Brain microvascular endothelial cell (primary cell): ENCODE results near the gene CLDND1.

Experiments used
- DNase-seq: peaks from one replicate; pipeline ENCODE4 v3.0.0-alpha.2; 2020
- H3K27ac ChIP-seq: fragments of 250-450 bp; sonication (Bioruptor Pico); 2 replicates; pipeline ENCODE4 v1.5.1; 2020; ENCODE audit warnings: mild to moderate bottlenecking, moderate library complexity
- H3K27me3 ChIP-seq: fragments of 250-450 bp; sonication (Bioruptor Pico); replicated peaks from 2 replicates; pipeline ENCODE4 v1.5.1; 2020; ENCODE audit warnings: mild to moderate bottlenecking
- H3K36me3 ChIP-seq: fragments of 250-450 bp; sonication (Bioruptor Pico); replicated peaks from 2 replicates; pipeline ENCODE4 v1.5.1; 2020; ENCODE audit warnings: mild to moderate bottlenecking
- H3K4me3 ChIP-seq: 2 replicates; pipeline ENCODE4 v1.5.1; 2011; ENCODE audit warnings: low read depth, mild to moderate bottlenecking, control low read depth, low read length, moderate library complexity
- in situ Hi-C: cut with HindIII; loops from 2 replicates; pipeline ENCODE4 v1.10.0; 2017; ENCODE audit warnings: low sequenced_read_pairs, low pct_ligation_motif_present
- TF ChIP-seq, protein P1 (sequence below): IDR thresholded peaks from 2 replicates; pipeline ENCODE4 v1.5.1; 2011; ENCODE audit warnings: low read depth, mild to moderate bottlenecking, moderate library complexity, low read length, control low read depth, inconsistent platforms; ENCODE audit errors: missing control alignments

Gene CLDND1

DNA sequence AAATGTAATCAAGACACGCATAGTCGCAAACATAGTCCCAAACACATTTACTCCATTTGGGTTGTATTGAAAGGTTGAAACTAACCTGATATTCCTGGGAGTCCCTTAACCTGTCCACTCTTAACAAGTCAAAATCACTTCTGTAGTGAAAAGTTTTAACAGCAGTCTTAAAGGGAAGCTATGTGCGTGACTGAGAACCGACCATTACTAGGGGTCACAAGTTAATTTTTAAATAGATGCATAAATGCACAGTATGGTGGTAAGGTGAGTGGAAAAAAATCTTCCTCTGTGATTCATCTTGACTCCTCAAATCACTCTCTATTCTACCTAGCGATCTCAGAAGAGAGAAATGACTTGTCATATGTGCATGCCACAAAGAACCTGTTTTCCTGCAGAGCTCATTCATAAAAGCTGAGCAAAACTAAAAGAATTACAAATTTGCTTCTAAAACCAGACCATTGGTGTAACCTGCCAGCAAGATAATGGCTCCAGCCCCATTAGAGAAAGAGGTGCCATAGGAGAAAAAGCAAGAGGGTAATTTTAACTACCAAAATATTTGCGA lies 13.8 kb upstream of the CLDND1 start:
- DNase-seq, result no peak
- H3K27ac ChIP-seq, result no peak overlapping the region
- TF ChIP-seq, protein P1, sequence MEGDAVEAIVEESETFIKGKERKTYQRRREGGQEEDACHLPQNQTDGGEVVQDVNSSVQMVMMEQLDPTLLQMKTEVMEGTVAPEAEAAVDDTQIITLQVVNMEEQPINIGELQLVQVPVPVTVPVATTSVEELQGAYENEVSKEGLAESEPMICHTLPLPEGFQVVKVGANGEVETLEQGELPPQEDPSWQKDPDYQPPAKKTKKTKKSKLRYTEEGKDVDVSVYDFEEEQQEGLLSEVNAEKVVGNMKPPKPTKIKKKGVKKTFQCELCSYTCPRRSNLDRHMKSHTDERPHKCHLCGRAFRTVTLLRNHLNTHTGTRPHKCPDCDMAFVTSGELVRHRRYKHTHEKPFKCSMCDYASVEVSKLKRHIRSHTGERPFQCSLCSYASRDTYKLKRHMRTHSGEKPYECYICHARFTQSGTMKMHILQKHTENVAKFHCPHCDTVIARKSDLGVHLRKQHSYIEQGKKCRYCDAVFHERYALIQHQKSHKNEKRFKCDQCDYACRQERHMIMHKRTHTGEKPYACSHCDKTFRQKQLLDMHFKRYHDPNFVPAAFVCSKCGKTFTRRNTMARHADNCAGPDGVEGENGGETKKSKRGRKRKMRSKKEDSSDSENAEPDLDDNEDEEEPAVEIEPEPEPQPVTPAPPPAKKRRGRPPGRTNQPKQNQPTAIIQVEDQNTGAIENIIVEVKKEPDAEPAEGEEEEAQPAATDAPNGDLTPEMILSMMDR, result no peak
- H3K4me3 ChIP-seq, result no peak overlapping the region
- in situ Hi-C loops, result no loop called here
- H3K36me3 ChIP-seq, result no peaks in the 10 kb centered on the region
- H3K27me3 ChIP-seq, result no peaks in the 10 kb centered on the region

DNA sequence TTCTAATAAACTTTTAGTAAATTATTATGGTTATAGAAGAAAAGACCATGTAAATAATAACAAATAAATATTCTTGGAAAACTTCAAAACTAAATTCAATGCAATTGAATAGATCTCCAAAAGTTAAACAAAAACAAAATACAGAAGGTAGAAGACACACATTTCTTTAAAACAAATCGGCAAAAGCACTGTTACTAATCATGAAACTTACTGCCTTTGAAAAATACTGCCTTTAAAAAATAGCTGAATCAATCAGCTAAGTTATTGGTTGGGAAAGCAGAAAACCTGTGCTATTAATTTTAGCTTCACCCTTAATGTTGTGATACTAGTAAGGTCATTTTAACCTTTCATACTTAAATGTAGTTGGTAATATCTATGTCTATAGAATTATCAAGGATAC lies 12.0 kb upstream of the CLDND1 start:
- H3K27ac ChIP-seq, result no peak overlapping the region
- TF ChIP-seq, protein P1, result no peak
- DNase-seq, result no peak
- in situ Hi-C loops, result no loop called here
- H3K4me3 ChIP-seq, result no peak overlapping the region
- no peaks in the 10 kb centered on the region for H3K36me3 ChIP-seq
- no peaks in the 10 kb centered on the region for H3K27me3 ChIP-seq

DNA sequence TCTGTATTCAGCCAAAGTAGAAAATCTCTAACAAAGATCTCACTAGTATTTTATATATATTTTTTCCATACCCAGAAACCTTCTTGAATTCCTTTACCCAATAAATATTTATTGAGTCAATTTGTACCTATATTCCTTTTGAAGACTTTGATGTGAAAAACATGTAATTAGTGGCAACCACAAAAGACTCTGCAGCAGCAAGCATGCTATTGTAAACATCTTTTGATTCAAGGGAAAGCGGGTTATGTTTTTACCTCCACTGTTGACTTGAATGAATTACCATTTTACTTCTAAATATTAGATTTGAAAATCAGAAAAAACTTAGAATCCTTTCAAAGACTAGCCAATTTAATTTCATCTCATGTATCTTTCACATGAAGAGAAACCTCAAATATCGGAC lies 11.5 kb upstream of the CLDND1 start:
- H3K27ac ChIP-seq, result no peak overlapping the region
- H3K27me3 ChIP-seq, result no peaks in the 10 kb centered on the region
- H3K4me3 ChIP-seq, result no peak overlapping the region
- no peaks in the 10 kb centered on the region for H3K36me3 ChIP-seq
- TF ChIP-seq, protein P1, result no peak
- DNase-seq, result no peak
- in situ Hi-C loops, result no loop called here

DNA sequence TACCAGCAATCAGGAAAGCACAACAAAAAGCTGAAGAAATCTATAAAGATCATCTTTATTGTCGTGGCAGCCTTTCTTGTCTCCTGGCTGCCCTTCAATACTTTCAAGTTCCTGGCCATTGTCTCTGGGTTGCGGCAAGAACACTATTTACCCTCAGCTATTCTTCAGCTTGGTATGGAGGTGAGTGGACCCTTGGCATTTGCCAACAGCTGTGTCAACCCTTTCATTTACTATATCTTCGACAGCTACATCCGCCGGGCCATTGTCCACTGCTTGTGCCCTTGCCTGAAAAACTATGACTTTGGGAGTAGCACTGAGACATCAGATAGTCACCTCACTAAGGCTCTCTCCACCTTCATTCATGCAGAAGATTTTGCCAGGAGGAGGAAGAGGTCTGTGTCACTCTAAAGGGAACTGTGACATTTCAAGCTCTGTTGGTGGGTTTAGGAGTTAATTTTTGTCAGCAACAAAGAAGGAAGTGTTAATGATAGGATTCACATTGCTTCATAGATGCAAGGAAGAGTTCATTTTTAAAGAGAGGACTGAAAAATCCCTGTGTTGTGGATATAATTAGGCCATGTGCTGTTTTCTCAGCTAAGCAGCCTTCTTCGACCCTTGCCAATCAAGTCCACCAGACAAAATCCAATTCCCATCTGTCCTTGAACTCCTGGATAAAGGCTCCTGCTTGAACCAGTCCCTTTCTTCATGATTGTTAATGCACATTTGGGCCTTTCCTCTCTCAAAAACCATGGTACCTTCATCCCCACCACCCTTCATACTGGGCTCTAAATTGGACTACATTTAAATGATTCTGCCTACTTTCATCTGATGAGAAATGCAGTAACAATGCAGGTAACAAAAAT lies 10.2 kb upstream of the CLDND1 start:
- no peaks in the 10 kb centered on the region for H3K27me3 ChIP-seq
- H3K4me3 ChIP-seq, result no peak overlapping the region
- H3K27ac ChIP-seq, result no peak overlapping the region
- in situ Hi-C loops, result no loop called here
- TF ChIP-seq, protein P1, result no peak
- H3K36me3 ChIP-seq, result no peaks in the 10 kb centered on the region
- no peak for DNase-seq

DNA sequence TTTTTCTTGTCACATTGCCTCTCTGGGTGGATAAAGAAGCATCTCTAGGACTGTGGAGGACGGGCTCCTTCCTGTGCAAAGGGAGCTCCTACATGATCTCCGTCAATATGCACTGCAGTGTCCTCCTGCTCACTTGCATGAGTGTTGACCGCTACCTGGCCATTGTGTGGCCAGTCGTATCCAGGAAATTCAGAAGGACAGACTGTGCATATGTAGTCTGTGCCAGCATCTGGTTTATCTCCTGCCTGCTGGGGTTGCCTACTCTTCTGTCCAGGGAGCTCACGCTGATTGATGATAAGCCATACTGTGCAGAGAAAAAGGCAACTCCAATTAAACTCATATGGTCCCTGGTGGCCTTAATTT lies 9.6 kb upstream of the CLDND1 start:
- H3K4me3 ChIP-seq, result no peak overlapping the region
- in situ Hi-C loops, result no loop called here
- H3K27me3 ChIP-seq, result no peaks in the 10 kb centered on the region
- H3K36me3 ChIP-seq, result no peaks in the 10 kb centered on the region
- H3K27ac ChIP-seq, result no peak overlapping the region
- TF ChIP-seq, protein P1, result no peak
- no peak for DNase-seq
